Psoas muscle (tissue), 8 donors: Measurements from ENCODE around the gene N4BP2L2. TPM values are rescaled to one million over a fixed set of nuclear protein-coding genes. Genes with fewer than 3 reads are reported as not detected.

Experiments
- ATAC-seq, 4 donors: fragments of 200-7000 bp; cut with Tn5 transposase; one replicate each; pipeline ENCODE4 v1.9.1; 2020; ENCODE audit warnings: moderate library complexity in 3 of 4, mild to moderate bottlenecking in 2 of 4
- DNase-seq, 2 donors: peaks; one replicate each; pipeline ENCODE4 v3.0.0-alpha.2; 2020
- H3K27ac ChIP-seq: fragments of 200-600 bp; one replicate; pipeline ENCODE4 v1.8.0; 2022
- H3K27me3 ChIP-seq, 3 donors: fragments of 200-600 bp in 1 of 3; one replicate each; pipeline versions ENCODE4 v1.6.1 to v1.8.0; 2013 to 2022; ENCODE audit warnings: low read length in 2 of 3, mild to moderate bottlenecking in 2 of 3, moderate library complexity in 1 of 3; ENCODE audit not compliant: insufficient read depth in 3 of 3
- H3K36me3 ChIP-seq, 2 donors: fragments of 200-600 bp in 1 of 2; one replicate each; pipeline versions ENCODE4 v1.6.1 to v1.8.0; 2013 to 2022; ENCODE audit warnings: low read depth in 1 of 2, mild to moderate bottlenecking in 1 of 2, moderate library complexity in 1 of 2; ENCODE audit not compliant: insufficient read depth in 1 of 2
- H3K4me1 ChIP-seq: fragments of 200-600 bp; one replicate; pipeline ENCODE4 v1.8.0; 2022
- H3K4me3 ChIP-seq: fragments of 200-600 bp; one replicate; pipeline ENCODE4 v1.8.0; 2022; ENCODE audit warnings: mild to moderate bottlenecking
- H3K9me3 ChIP-seq: fragments of 200-600 bp; one replicate; pipeline ENCODE4 v1.8.0; 2022
- CTCF ChIP-seq: fragments of 200-600 bp; IDR thresholded peaks from one replicate; pipeline ENCODE4 v1.8.0; 2022; ENCODE audit warnings: antibody characterized with exemption
- WGBS, 3 donors: extraction: QIAGEN DNeasy Blood & Tissue Kit; methylation state at CpG; one replicate each; pipeline versions ENCODE4 v1.1.6 to v1.1.7; 2013; 5-methylcytosine and 5-hydroxymethylcytosine counted together
- intact Hi-C, 2 donors: fragments of 100-400 bp; cut with DNase I; formaldehyde crosslinking; loops; one replicate each; pipeline versions ENCODE4 v1.11.0 to v1.14.2; 2022
- polyA plus RNA-seq, 3 donors: library from polyadenylated mRNA; stranded (reverse); fragments of 200-250 nt; gene quantifications; one replicate each; pipeline ENCODE4 v1.2.3, GENCODE V29; 2013
- total RNA-seq, 4 donors: library from RNA; stranded (reverse); fragmentation: NEBNext Ultra II Directional in 2 of 4; extraction: Animal tissue kit (Norgen Biotek cat#: 25700) in 2 of 4; gene quantifications; one replicate each; pipeline versions ENCODE4 v1.2.1 to v1.2.4, GENCODE V29; 2021 to 2023
- donor health status: healthy with polysubstance abuse.
- donor health status: DM: no; HTN: no; CAD: no; lungs with moderate emphysema.
- donor health status: Bipolar disorder and iron deficiency.
- donor health status: healthy.
- donor health status: DM: yes; HTN: yes; CAD: no.
- donor health status: DM: no; HTN: no; CAD: no.
- donor health status: DM: no; HTN: no; CAD: no.
- donor health status: DM: yes; HTN: yes; CAD: no.

Gene N4BP2L2
- total and polyA plus RNA-seq, 7 donors, result 23.6 to 153 (median 102) TPM

- 55 to 59% (median 58%) methylated on average over 27 of the region's 27 CpGs for WGBS, 3 donors
- ATAC-seq, result peak in 3 of 4 donors; percentile 53 to 79 (median 67)
- TF ChIP-seq CTCF, result no peak
- H3K4me3 ChIP-seq, result no peak overlapping the region
- peaks cover 5 to 6% of the 10 kb centered on the region in 2 donors for H3K36me3 ChIP-seq
- peak; percentile 61 to 77 for DNase-seq
- intact Hi-C loops, result no loop called here
- H3K27ac ChIP-seq, result no peak overlapping the region
- no peaks in the 10 kb centered on the region for H3K4me1 ChIP-seq
- H3K9me3 ChIP-seq, result no peaks in the 10 kb centered on the region
- no peaks in the 10 kb centered on the region for H3K27me3 ChIP-seq
Observed at GRCh38 chr13:32409561-32410421, 128.8 kb downstream of the N4BP2L2 start.

- intact Hi-C loops, result no loop called here
- Histone ChIP-seq H3K4me1 (no peaks in the 10 kb centered on the region), H3K9me3 (no peaks in the 10 kb centered on the region), H3K27ac (no peak overlapping the region), H3K4me3 (no peak overlapping the region), H3K27me3 (no peaks in the 10 kb centered on the region), H3K36me3 (peaks cover 5 to 12% of the 10 kb centered on the region in 2 donors)
- no peak for TF ChIP-seq CTCF
- WGBS, 3 donors, result 93 to 96% (median 94%) methylated on average over 6 of the region's 6 CpGs
- DNase-seq, result no peak
- ATAC-seq, result no peak
Observed at GRCh38 chr13:32409001-32409313, 129.6 kb downstream of the N4BP2L2 start.

GRCh38 chr13:32408296-32409000, 130.1 kb downstream of the N4BP2L2 start:
- no peak overlapping the region for H3K27ac ChIP-seq
- H3K4me1 ChIP-seq, result no peaks in the 10 kb centered on the region
- DNase-seq (no peak), ATAC-seq (no peak)
- H3K36me3 ChIP-seq, result peaks cover 5 to 17% of the 10 kb centered on the region in 2 donors
- 88 to 95% (median 88%) methylated on average over 9 of the region's 9 CpGs for WGBS, 3 donors
- no peaks in the 10 kb centered on the region for H3K9me3 ChIP-seq
- intact Hi-C loops, result no loop called here
- H3K4me3 ChIP-seq, result no peak overlapping the region
- no peak for TF ChIP-seq CTCF
- no peaks in the 10 kb centered on the region for H3K27me3 ChIP-seq

GRCh38 chr13:32407854-32408253, 130.7 kb downstream of the N4BP2L2 start:
- Histone ChIP-seq H3K4me3 (no peak overlapping the region), H3K27ac (no peak overlapping the region), H3K9me3 (no peaks in the 10 kb centered on the region), H3K4me1 (no peaks in the 10 kb centered on the region), H3K27me3 (no peaks in the 10 kb centered on the region), H3K36me3 (peaks cover 5 to 23% of the 10 kb centered on the region in 2 donors)
- DNase-seq, result no peak
- WGBS, 3 donors, result 97 to 99% (median 97%) methylated on average over 6 of the region's 6 CpGs
- intact Hi-C loops, result no loop called here
- no peak for TF ChIP-seq CTCF
- ATAC-seq, result no peak
